Measurements from ENCODE around the gene GALNT2.

DNA sequence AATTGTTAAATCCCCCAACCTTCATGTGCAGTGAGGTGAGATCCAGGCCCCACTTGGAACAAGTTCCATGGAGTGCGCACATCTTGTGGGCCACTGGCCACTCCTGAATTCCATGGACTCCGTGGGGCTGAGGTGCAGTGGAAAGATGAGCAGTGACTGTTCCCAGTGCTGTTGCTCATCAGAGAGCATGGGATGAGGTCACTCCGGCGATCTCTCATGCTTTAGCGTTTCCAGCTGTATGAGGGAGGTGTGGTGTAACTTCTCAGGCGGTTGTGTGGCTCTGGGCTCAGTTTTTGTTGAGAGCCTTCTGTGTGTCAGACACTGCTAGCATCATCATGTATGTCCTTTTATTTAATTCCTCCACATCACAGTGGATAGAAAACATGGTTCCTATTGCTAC is 96.2 kb downstream of the GALNT2 start:
- no peak for TF ChIP-seq NRF1 (conservative IDR thresholded peaks at IDR 0.05; ENCODE audit: low read depth, low read length)
- TF ChIP-seq, protein P1, sequence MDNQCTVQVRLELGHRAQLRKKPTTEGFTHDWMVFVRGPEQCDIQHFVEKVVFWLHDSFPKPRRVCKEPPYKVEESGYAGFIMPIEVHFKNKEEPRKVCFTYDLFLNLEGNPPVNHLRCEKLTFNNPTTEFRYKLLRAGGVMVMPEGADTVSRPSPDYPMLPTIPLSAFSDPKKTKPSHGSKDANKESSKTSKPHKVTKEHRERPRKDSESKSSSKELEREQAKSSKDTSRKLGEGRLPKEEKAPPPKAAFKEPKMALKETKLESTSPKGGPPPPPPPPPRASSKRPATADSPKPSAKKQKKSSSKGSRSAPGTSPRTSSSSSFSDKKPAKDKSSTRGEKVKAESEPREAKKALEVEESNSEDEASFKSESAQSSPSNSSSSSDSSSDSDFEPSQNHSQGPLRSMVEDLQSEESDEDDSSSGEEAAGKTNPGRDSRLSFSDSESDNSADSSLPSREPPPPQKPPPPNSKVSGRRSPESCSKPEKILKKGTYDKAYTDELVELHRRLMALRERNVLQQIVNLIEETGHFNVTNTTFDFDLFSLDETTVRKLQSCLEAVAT (IDR thresholded peaks at IDR 0.05) = no peak
- no peak for TF ChIP-seq ASH2L (IDR thresholded peaks at IDR 0.05; ENCODE audit: borderline replicate concordance, low read depth)
- TF ChIP-seq CBX3 (IDR thresholded peaks at IDR 0.05; ENCODE audit: borderline replicate concordance, low read depth) = no peak
- no peak for TF ChIP-seq NR2C1 (IDR thresholded peaks at IDR 0.05)
- TF ChIP-seq, protein P2, sequence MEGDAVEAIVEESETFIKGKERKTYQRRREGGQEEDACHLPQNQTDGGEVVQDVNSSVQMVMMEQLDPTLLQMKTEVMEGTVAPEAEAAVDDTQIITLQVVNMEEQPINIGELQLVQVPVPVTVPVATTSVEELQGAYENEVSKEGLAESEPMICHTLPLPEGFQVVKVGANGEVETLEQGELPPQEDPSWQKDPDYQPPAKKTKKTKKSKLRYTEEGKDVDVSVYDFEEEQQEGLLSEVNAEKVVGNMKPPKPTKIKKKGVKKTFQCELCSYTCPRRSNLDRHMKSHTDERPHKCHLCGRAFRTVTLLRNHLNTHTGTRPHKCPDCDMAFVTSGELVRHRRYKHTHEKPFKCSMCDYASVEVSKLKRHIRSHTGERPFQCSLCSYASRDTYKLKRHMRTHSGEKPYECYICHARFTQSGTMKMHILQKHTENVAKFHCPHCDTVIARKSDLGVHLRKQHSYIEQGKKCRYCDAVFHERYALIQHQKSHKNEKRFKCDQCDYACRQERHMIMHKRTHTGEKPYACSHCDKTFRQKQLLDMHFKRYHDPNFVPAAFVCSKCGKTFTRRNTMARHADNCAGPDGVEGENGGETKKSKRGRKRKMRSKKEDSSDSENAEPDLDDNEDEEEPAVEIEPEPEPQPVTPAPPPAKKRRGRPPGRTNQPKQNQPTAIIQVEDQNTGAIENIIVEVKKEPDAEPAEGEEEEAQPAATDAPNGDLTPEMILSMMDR (IDR thresholded peaks at IDR 0.05 in 2 of 3, conservative IDR thresholded peaks at IDR 0.05 in 1 of 3; ENCODE audit: control insufficient read depth in 2 of 3, extremely low read depth in 1 of 3, insufficient read depth in 1 of 3, low read depth in 3 of 3, low read length in 3 of 3) = no peak
- TF ChIP-seq, protein P3, sequence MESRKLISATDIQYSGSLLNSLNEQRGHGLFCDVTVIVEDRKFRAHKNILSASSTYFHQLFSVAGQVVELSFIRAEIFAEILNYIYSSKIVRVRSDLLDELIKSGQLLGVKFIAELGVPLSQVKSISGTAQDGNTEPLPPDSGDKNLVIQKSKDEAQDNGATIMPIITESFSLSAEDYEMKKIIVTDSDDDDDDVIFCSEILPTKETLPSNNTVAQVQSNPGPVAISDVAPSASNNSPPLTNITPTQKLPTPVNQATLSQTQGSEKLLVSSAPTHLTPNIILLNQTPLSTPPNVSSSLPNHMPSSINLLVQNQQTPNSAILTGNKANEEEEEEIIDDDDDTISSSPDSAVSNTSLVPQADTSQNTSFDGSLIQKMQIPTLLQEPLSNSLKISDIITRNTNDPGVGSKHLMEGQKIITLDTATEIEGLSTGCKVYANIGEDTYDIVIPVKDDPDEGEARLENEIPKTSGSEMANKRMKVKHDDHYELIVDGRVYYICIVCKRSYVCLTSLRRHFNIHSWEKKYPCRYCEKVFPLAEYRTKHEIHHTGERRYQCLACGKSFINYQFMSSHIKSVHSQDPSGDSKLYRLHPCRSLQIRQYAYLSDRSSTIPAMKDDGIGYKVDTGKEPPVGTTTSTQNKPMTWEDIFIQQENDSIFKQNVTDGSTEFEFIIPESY (IDR thresholded peaks at IDR 0.05) = no peak
- no peak for TF ChIP-seq JUND (IDR thresholded peaks at IDR 0.05; ENCODE audit: low read depth, low read length)
- TF ChIP-seq, protein P4, sequence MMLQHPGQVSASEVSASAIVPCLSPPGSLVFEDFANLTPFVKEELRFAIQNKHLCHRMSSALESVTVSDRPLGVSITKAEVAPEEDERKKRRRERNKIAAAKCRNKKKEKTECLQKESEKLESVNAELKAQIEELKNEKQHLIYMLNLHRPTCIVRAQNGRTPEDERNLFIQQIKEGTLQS (IDR thresholded peaks at IDR 0.05; ENCODE audit: borderline replicate concordance, extremely low read depth, low read depth, low read length) = no peak
- TF ChIP-seq SIN3A (IDR thresholded peaks at IDR 0.05; ENCODE audit: low read depth, low read length) = no peak
- TF ChIP-seq GABPA (IDR thresholded peaks at IDR 0.05; ENCODE audit: low read depth) = no peak
- TF ChIP-seq, protein P5, sequence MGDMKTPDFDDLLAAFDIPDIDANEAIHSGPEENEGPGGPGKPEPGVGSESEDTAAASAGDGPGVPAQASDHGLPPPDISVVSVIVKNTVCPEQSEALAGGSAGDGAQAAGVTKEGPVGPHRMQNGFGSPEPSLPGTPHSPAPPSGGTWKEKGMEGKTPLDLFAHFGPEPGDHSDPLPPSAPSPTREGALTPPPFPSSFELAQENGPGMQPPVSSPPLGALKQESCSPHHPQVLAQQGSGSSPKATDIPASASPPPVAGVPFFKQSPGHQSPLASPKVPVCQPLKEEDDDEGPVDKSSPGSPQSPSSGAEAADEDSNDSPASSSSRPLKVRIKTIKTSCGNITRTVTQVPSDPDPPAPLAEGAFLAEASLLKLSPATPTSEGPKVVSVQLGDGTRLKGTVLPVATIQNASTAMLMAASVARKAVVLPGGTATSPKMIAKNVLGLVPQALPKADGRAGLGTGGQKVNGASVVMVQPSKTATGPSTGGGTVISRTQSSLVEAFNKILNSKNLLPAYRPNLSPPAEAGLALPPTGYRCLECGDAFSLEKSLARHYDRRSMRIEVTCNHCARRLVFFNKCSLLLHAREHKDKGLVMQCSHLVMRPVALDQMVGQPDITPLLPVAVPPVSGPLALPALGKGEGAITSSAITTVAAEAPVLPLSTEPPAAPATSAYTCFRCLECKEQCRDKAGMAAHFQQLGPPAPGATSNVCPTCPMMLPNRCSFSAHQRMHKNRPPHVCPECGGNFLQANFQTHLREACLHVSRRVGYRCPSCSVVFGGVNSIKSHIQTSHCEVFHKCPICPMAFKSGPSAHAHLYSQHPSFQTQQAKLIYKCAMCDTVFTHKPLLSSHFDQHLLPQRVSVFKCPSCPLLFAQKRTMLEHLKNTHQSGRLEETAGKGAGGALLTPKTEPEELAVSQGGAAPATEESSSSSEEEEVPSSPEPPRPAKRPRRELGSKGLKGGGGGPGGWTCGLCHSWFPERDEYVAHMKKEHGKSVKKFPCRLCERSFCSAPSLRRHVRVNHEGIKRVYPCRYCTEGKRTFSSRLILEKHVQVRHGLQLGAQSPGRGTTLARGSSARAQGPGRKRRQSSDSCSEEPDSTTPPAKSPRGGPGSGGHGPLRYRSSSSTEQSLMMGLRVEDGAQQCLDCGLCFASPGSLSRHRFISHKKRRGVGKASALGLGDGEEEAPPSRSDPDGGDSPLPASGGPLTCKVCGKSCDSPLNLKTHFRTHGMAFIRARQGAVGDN (IDR thresholded peaks at IDR 0.05) = no peak
- no peak for TF ChIP-seq RB1 (IDR thresholded peaks at IDR 0.05; ENCODE audit: borderline replicate concordance)
